HepG2 (cell line): ENCODE data around the gene INF2. TPM values are rescaled to one million over a fixed set of nuclear protein-coding genes. Genes with fewer than 3 reads are reported as not detected.

ENCODE experiments used
- ATAC-seq: fragments of 200-7000 bp; cut with Tn5 transposase; 3 replicates; pipeline ENCODE4 v1.9.1; 2020; ENCODE audit warnings: mild to moderate bottlenecking, moderate library complexity
- BruUV-seq: library from RNA; stranded (reverse); fragments of 400-500 nt; replicated peaks from 2 replicates; lab custom pipeline; 2021; lab: Mats Ljungman, UMichigan
- CTCF ChIA-PET: fragments of 300-600 bp; formaldehyde crosslinking; extraction: SDS; loops from one replicate; lab custom pipeline; 2021; ENCODE audit warnings: low total read pairs, inconsistent platforms, low intra/inter-chr PET ratio; lab: Yijun Ruan, JAX
- POLR2A ChIA-PET: fragments of 350-600 bp; sonication (Branson Sonifier 250); formaldehyde crosslinking; loops from one replicate; lab custom pipeline; 2020; ENCODE audit warnings: antibody characterized with exemption, inconsistent platforms; lab: Yijun Ruan, JAX
- DNase-seq: peaks from one replicate; pipeline ENCODE4 v3.0.0-alpha.2; 2015; ENCODE audit warnings: low spot score
- FAIRE-seq: peaks from 3 replicates; lab custom pipeline; 2011; peaks lifted over from hg19 to GRCh38; lab: Jason Lieb, UNC
- H2AFZ ChIP-seq: one replicate; pipeline ENCODE4 v1.6.1; 2011; ENCODE audit warnings: low read length, inconsistent platforms
- H3K27ac ChIP-seq: fragments of 300-600 bp; 3 replicates; pipeline ENCODE4 v1.8.0; 2011; ENCODE audit warnings: mixed run types, mild to moderate bottlenecking, mixed read lengths, low read length, inconsistent platforms; ENCODE audit not compliant: insufficient read depth; ENCODE audit errors: extremely low read length
- H3K27me3 ChIP-seq, 2 experiments: fragments of 200-600 bp in 1 of 2; 2 replicates in 1 of 2; 3 replicates in 1 of 2; pipeline versions ENCODE4 v1.6.0 to v1.8.0; 2011; ENCODE audit warnings: low read length in 2 of 2, mild to moderate bottlenecking in 2 of 2, moderate library complexity in 2 of 2, inconsistent platforms in 1 of 2; ENCODE audit not compliant: insufficient read depth in 2 of 2, control insufficient read depth in 1 of 2
- H3K36me3 ChIP-seq, 2 experiments: fragments of 200-600 bp in 1 of 2; replicated peaks in 1 of 2; 2 replicates in 1 of 2; 3 replicates in 1 of 2; pipeline versions ENCODE4 v1.5.1 to v1.8.0; 2011; ENCODE audit warnings: low read length in 2 of 2, inconsistent platforms in 1 of 2; ENCODE audit not compliant: insufficient read depth in 2 of 2, control insufficient read depth in 1 of 2
- H3K4me1 ChIP-seq: 2 replicates; pipeline ENCODE4 v1.5.1; 2012; ENCODE audit warnings: low read length, inconsistent platforms; ENCODE audit not compliant: insufficient read depth
- H3K4me2 ChIP-seq: 2 replicates; pipeline ENCODE4 v1.6.0; 2011; ENCODE audit warnings: low read depth, low read length, inconsistent platforms
- H3K4me3 ChIP-seq, 3 experiments: fragments of 200-600 bp in 1 of 3; sonication (generic), shearing (Covaris generic) in 1 of 3; replicated peaks in 1 of 3; 2 replicates each; pipeline ENCODE4 v1.5.1; 2011 to 2016; ENCODE audit warnings: low read length in 3 of 3, inconsistent platforms in 2 of 3, low read depth in 2 of 3, mild to moderate bottlenecking in 2 of 3, control low read depth in 1 of 3, mixed read lengths in 1 of 3; ENCODE audit not compliant: insufficient read depth in 1 of 3
- H3K79me2 ChIP-seq: one replicate; pipeline ENCODE4 v1.6.1; 2011; ENCODE audit warnings: low read length, inconsistent platforms; ENCODE audit not compliant: insufficient read depth
- H3K9ac ChIP-seq: 2 replicates; pipeline ENCODE4 v1.6.0; 2011; ENCODE audit warnings: mild to moderate bottlenecking, low read depth, low read length, inconsistent platforms; ENCODE audit not compliant: insufficient read depth
- H3K9me3 ChIP-seq: 2 replicates; pipeline ENCODE4 v1.5.1; 2012; ENCODE audit warnings: mild to moderate bottlenecking, low read length
- H4K20me1 ChIP-seq: 2 replicates; pipeline ENCODE4 v1.6.0; 2011; ENCODE audit warnings: inconsistent platforms, mild to moderate bottlenecking, low read length, moderate library complexity; ENCODE audit not compliant: insufficient read depth
- AHR ChIP-seq: IDR thresholded peaks from 2 replicates; pipeline ENCODE4 v1.6.1; 2018; ENCODE audit warnings: missing genetic modification reagents, missing compliant biosample characterization
- ARHGAP35 ChIP-seq: sonication (generic); formaldehyde crosslinking; IDR thresholded peaks from 2 replicates; pipeline ENCODE4 v1.9.0; 2022; ENCODE audit warnings: mild to moderate bottlenecking, inconsistent platforms, moderate library complexity, missing genetic modification reagents, borderline replicate concordance
- CC2D1A ChIP-seq: sonication (generic); formaldehyde crosslinking; IDR thresholded peaks from 2 replicates; pipeline ENCODE4 v1.8.1; 2023; ENCODE audit warnings: mild to moderate bottlenecking, missing genetic modification reagents
- HMGXB4 ChIP-seq, 2 experiments: sonication (generic) in 1 of 2; formaldehyde crosslinking in 1 of 2; IDR thresholded peaks; 2 replicates each; pipeline versions ENCODE4 v1.4.0 to v1.6.1; 2018 to 2020; ENCODE audit warnings: missing genetic modification reagents in 2 of 2, borderline replicate concordance in 1 of 2, low read depth in 1 of 2, mild to moderate bottlenecking in 1 of 2, missing biosample characterization in 1 of 2
- HOXA5 ChIP-seq: sonication (generic); formaldehyde crosslinking; IDR thresholded peaks from 2 replicates; pipeline ENCODE4 v1.4.0; 2020; ENCODE audit warnings: missing genetic modification reagents
- KDM3A ChIP-seq: IDR thresholded peaks from 2 replicates; pipeline ENCODE4 v1.6.1; 2018; ENCODE audit warnings: low read depth, missing compliant biosample characterization
- NRL ChIP-seq: sonication (generic); formaldehyde crosslinking; IDR thresholded peaks from 2 replicates; pipeline ENCODE4 v1.5.0; 2020; ENCODE audit warnings: missing genetic modification reagents, mild to moderate bottlenecking, moderate library complexity, borderline replicate concordance
- RERE ChIP-seq: IDR thresholded peaks from 2 replicates; pipeline ENCODE4 v1.6.1; 2016; ENCODE audit warnings: low read depth, missing genetic modification reagents, missing compliant biosample characterization
- ZFP36 ChIP-seq: fragments of 150-350 bp; IDR thresholded peaks from 2 replicates; pipeline ENCODE4 v1.6.1; 2018; ENCODE audit warnings: borderline replicate concordance, low read length, low read depth; ENCODE audit not compliant: partially characterized antibody
- ZNF530 ChIP-seq: sonication (generic); formaldehyde crosslinking; IDR thresholded peaks from 2 replicates; pipeline ENCODE4 v1.5.0; 2020; ENCODE audit warnings: low read depth, mild to moderate bottlenecking, missing genetic modification reagents
- ZNF790 ChIP-seq: sonication (generic); formaldehyde crosslinking; IDR thresholded peaks from 2 replicates; pipeline ENCODE4 v1.8.0; 2022; ENCODE audit warnings: missing genetic modification reagents, mild to moderate bottlenecking, borderline replicate concordance
- WGBS: methylation state at CpG from one replicate; pipeline ENCODE4 v1.1.6; 2017; ENCODE audit warnings: low lambda C conversion rate; 5-methylcytosine and 5-hydroxymethylcytosine counted together
- in situ Hi-C: cut with HindIII; loops from 2 replicates; pipeline ENCODE4 v1.10.0; 2017; ENCODE audit warnings: low pct_unique_long_range_greater_than_20kb; ENCODE audit not compliant: extremely low pct_ligation_motif_present
- intact Hi-C: fragments of 100-400 bp; cut with micrococcal nuclease; formaldehyde crosslinking; loops from one replicate; pipeline ENCODE4 v1.10.0; 2022; ENCODE audit not compliant: unreplicated experiment
- polyA plus RNA-seq, 8 experiments: library from polyadenylated mRNA; depleted of rRNA in 3 of 8; stranded (reverse) in 7 of 8; unstranded in 1 of 8; fragments of >200 nt; fragmentation: Illumina TruSeq in 4 of 8; extraction: Trizol in 4 of 8; gene quantifications; 2 replicates each; pipeline versions ENCODE4 v1.2.1 to v1.2.3, GENCODE V29; 2011 to 2016; ENCODE audit warnings: low read depth in 4 of 8, missing spikeins in 1 of 8, mixed read lengths in 1 of 8; ENCODE audit not compliant: insufficient read depth in 1 of 8
- total RNA-seq, 5 experiments: library from RNA; depleted of rRNA; stranded (reverse); fragments of >200 nt; fragmentation: Illumina TruSeq; extraction: Trizol; gene quantifications; 2 replicates each; pipeline ENCODE4 v1.2.3, GENCODE V29; 2016; ENCODE audit warnings: low read depth in 1 of 5

The INF2 gene
- total and polyA plus RNA-seq, 2 of the 13 experiments (the other 11 are each of a cell fraction or from before 2014, with no cell fraction given), result 16.4 to 26.4 TPM

GRCh38 chr14:104689109-104689880 is at the start of gene INF2 (continued):
- TF ChIP-seq RERE (no peak), KDM3A (CRISPR knock-in tag) (peak; percentile 48; the same call in 1 of the 2 replicates)

GRCh38 chr14:104639885-104640548 is 49.4 kb upstream of the INF2 start:
- H3K36me3 ChIP-seq, result no peaks in the 10 kb centered on the region
- no peaks in the 10 kb centered on the region for H3K79me2 ChIP-seq
- H2AFZ ChIP-seq, result no peak overlapping the region
- WGBS, result 21% methylated on average over 3 of the region's 24 CpGs
- no peaks in the 10 kb centered on the region for H3K9me3 ChIP-seq
- DNase-seq (peak; percentile 32), FAIRE-seq (peak; percentile 67), ATAC-seq (peak; percentile 95)
- ChIA-PET CTCF (interaction anchor here (1.4 to 2.0 kb wide), 3 partner anchors 68 to 562 kb away, joined by 3 to 11 read pairs (median 10); no protein-coding TSS in a partner anchor), POLR2A (no interaction called here)
- H3K4me1 ChIP-seq, result peaks cover 27% of the 10 kb centered on the region; the same call in 1 of the 2 replicates
- H3K27me3 ChIP-seq, result peaks cover 13 to 76% of the 10 kb centered on the region in 2 experiments
- no peak overlapping the region for H3K4me3 ChIP-seq
- BruUV-seq, result no TSS peak
- intact Hi-C loops, result no loop called here
- peak overlapping the region; percentile 1; the same call in 1 of the 2 replicates for H3K4me2 ChIP-seq
- in situ Hi-C loops, result loop anchor here (5.0 kb wide), 1 partner anchor 503 kb away; the partner anchor contains the start of gene KIF26A
- H3K27ac ChIP-seq, result no peak overlapping the region
- H3K9ac ChIP-seq, result no peak overlapping the region
- no peaks in the 10 kb centered on the region for H4K20me1 ChIP-seq
- TF ChIP-seq ZNF530 (CRISPR knock-in tag) (no peak), ZNF790 (CRISPR knock-in tag) (no peak), HOXA5 (CRISPR knock-in tag) (0 out of 2 replicates have a peak, but pooled peaks have one; percentile 37), HMGXB4 (CRISPR knock-in tag; IDR thresholded peaks at IDR 0.05; ENCODE audit: borderline replicate concordance in 1 of 2, low read depth in 1 of 2) (peak in 1 of 2 experiments; percentile 61; a peak in 1 of 4 replicates), ARHGAP35 (CRISPR knock-in tag) (no peak), ZFP36 (peak; percentile 89), NRL (CRISPR knock-in tag) (peak; percentile 44; the same call in 1 of the 2 replicates), AHR (CRISPR knock-in tag) (peak; percentile 29; the same call in 1 of the 2 replicates), CC2D1A (CRISPR knock-in tag) (no peak)
